Measurements from ENCODE around the gene PDCL3.

PDCL3 gene

DNA sequence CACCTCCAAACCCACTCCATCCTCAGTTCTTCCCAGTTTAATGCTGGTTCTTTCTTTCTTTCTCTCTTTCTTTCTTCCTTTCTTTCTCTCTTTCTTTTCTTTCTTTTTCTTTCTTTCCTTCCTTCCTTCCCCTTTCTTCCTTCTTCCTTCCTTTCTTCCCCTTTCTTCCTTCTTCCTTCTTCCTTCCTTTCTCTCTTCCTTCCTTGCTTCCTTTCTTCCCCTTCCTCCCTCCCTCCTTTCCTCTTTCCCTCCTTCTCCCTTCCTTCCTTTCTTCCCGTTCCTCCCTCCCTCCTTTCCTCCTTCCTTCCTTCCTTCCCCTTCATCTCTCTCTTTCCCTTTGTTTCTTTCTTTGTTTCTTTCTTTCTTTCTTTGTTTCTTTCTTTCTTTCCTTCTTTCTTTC is 50.9 kb downstream of the PDCL3 start:
- DNase-seq, result no peak

DNA sequence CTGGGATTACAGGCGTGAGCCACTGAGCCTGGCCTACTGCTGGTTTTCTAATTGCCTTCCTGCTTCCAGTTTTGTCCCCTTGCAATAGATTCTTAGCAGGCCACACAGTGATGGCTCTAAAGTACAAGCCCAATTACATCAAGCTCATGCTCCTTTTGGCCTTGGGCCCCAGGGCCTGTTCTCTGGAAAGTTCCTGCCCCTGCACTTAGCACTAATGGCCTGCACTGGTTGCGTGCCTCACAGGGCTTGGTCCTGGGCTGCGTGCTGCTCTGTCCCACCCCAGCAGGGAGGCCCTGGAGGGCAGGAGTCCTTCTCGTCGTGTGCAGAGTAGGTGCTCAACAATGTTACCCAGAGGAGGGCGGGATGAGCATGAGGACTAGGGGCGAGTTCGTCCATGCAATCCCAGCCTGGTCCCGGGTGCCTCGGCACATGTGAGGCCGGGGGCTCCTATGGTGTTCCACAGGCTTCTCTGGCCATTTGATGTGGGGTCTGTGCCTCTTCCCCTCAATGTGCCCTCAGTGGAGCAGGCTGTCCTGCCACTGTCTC is 51.7 kb downstream of the PDCL3 start:
- no peak for DNase-seq

DNA sequence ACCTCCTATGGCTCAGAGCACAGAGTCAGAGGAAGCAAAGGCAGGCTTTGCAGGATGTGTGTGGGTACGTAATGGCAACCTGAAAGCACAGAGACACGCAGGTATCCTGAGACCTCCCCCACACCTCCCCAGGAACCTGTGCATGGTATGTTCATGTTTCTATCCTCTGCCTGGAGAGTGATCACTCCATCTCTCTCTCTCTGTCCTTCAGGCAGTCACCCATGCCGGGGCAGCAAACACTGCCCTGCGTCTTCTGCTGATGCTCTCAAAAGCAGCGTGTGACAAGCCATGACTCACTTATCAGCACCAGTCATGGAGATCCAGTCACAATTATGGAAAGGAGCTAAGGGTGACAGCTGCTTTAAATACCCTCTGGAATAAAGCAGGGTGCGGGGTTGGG is 52.7 kb downstream of the PDCL3 start:
- DNase-seq, result peak; percentile 65

DNA sequence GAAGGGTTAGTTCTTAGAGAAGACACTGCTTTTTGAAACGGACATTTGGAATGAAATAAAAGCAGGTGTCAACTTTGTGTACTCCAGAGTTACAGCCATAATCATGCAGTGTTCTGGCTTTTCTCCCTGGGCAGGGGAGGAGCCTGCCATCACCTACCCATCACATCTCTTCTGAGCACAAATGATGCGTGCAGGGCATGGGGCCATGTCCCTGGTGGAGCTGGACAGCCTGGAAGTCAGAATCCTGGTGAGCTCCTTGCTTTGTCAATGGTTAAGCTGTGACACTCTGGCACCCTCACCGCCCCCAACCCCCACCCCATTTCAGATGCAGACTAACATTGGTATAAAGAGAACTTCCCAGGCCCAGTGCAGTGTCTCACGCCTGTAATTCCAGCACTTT is 53.1 kb downstream of the PDCL3 start:
- peak; percentile 49 for DNase-seq

DNA sequence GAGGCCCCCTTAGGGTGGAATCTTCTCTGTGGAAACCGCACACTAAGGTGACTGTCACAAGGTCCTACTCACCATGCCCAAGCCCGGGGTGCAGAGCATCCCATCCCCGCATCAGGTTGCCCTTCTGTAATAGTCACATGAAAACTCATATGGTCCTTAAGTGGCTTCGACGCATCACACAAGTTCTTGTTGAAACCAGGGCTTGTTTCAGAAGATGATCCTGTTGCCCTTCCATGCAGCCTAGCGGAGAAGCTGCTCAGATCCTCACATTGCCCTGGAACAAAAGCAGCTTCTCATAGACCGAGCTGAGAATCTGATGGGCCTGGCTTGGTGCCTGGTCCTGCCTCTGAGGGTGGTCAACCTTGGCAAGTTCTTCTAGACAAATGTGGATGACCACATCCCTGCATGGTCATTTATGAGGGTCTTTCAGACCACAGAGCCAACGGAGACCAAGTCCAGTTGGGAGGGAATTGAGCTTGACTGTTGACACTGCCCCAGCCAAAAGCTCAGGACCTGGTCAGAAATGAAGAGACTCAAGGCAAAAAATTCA is 54.1 kb downstream of the PDCL3 start:
- DNase-seq, result no peak

DNA sequence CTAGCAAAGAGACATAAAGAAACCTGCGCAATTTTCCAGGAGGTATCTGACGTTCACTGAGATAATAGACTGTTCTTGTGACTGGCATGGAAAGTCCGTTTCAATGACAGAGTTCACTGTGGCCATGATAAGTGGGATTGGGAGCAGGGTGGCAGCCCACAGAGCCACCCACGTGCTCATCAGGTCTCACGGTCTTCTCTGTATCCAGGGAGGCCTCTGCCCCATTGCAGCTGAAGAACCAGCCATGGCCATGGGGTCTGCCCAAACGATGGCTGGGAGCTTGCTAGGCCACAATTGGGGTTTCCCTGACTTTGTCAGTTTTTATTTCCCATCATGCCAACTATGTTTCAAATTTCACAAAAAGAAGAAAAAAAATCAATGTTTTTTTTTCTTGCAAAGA is 57.2 kb downstream of the PDCL3 start:
- no peak for DNase-seq

DNA sequence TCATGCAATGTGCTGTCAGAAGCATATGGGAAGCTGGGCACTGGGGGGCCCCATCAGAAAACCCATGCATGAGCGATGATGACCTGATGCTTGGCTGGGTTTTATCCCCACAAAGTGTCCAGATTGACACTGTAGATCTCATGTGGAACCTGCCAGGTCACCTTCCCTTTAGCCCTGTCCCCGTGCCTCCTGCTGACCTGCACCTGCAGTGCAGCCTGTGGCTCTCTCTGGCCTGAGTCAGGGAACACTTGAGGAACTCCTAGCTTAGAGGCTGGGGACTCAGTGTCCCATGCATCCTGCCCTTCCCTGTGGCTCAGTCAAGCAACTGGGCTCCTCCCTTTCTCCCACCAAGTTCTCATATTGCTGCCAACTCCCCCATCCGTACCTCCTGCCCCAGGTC is 57.7 kb downstream of the PDCL3 start:
- no peak for DNase-seq

DNA sequence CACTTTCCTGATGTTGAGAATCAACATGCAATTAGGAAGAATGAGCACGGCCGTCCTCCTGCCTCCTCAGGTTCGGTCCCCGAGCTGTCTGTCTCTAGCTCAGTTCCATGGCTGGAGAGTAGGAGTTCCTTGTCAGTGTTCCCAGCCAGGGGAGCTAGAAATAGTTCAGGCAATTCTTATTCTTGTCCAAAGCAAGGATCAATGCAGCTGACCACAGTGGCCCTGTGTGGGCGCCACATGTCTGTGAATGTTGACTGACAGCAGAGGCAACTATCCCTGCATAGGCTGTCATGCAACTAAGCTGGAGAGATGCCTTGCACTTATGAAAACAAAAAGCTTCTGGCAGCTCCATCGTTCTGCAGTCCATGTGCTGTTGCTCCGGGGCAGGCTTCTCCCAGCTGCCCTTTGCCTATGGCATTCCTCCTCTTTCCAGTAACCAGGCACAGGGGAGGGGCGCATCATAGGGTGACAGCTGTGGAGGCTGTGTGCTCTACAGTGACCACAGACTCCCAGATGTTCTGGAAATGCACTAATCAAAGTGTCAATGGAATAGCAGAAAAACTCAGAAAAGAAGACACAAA is 58.7 kb downstream of the PDCL3 start:
- DNase-seq, result no peak

DNA sequence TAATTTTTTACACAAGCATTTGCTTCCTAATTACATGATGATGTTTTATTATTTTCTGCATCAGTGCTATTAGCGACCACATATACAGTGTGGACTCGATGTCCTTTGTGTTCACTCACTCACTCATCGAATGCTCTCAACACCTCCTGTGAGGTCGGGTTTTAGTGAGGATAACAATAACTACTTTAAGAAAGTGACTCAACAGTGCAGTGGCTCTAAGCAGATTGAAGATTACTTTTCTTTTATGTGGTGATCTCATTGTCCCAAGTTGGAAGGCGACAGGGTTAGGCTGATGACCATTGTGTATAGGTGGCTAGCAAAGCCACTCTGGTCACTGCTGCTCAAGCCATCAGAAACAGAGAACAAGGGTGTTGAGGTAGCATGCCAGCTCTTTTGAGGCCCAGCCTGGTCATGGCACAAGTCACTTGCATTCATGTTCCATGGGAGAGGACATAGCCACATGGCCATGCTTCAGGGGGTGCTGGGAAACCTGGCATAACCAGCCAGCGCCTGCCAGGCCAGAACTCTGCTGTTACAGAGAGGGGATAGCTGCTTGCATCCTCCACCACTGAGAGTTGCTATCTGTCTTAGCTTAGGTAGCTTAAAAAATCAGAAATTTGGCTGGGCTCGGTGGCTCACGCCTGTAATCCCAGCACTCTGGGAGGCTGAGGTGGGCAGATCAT is 60.4 kb downstream of the PDCL3 start:
- DNase-seq, result no peak

DNA sequence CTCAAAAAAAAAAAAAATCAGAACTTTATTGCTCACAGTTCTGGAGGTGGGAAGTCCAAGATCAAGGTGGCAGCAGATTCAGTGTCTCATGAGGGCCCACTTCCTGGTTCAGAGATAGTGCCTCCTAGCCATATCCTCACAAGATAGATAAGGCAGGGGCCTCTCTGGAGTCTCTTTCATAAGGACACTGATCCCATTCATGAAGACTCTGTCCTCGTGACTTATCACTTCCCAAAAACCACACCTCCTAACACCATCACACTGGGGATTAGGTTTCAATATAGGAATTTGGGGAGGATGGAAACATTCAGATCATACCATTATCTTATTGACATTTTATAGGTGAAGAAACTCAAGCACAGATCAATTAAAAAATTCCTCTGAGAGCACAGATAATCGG is 61.1 kb downstream of the PDCL3 start:
- no peak for DNase-seq

DNA sequence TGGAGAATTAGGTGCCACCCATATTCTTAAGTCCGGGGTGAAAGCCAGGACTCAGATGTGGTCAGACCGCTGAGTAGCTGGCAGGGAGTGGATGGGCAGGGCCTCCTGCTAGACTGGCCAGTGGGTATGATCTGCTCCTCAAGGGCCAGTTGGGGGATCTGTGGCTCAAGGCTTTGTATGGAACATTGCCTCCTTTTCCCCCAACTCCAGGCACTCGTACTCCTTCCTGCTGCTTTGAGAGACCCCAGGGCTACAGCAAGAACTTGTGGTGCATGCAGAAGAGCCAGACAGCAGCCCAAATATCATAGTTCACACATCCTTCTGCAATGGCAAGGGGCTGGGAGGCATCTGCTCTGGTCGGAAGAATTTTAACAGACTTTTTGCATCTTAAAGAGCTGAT is 61.7 kb downstream of the PDCL3 start:
- no peak for DNase-seq

DNA sequence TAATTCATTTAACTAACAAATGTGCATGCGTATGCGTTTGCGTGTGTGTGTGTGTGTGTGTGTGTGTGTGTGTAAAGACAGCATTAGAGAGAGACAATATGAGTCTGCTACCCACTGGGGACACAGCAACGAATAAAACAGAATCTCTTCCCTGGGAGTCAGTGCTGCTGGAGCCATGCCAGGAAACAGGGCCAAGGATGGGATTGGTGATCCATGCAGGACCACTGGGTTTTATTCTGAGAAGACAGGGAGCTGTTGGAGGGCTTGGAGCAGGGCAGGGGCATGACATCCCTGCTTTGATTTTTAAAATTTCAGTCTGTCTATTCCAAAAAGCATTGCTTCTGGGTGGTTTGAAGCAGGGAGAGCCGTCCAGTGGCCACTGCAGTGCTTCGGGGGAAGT is 62.9 kb downstream of the PDCL3 start:
- no peak for DNase-seq

Data from DMS53 (cell line).